Breast epithelium (tissue), 4 donors: ENCODE measurements around the gene AKR7A3. TPM values are rescaled to one million over a fixed set of nuclear protein-coding genes. Genes with fewer than 3 reads are reported as not detected.
A peak's percentile ranks its signal among the peaks of the same experiment; 100 is the strongest.
"Not testable (repeated sequence)": the region's sequence is repeated elsewhere in the genome, so short reads cannot be mapped to it uniquely, and the experiment has no call there.

Source experiments
- DNase-seq, 2 donors: peaks; one replicate each; pipeline ENCODE4 v3.0.0-alpha.2; 2019; ENCODE audit warnings: low spot score in 2 of 2
- H3K27ac ChIP-seq, 2 donors: fragments of 200-600 bp; sonication (generic) in 1 of 2; one replicate each; pipeline ENCODE4 v1.5.1; 2016 to 2019; ENCODE audit warnings: mild to moderate bottlenecking in 1 of 2
- H3K27me3 ChIP-seq, 2 donors: fragments of 200-600 bp; sonication (generic) in 1 of 2; one replicate each; pipeline versions ENCODE4 v1.5.1 to v1.6.0; 2017 to 2019; ENCODE audit warnings: control low read depth in 1 of 2, mild to moderate bottlenecking in 1 of 2
- H3K36me3 ChIP-seq: fragments of 200-600 bp; one replicate; pipeline ENCODE4 v1.5.1; 2019
- H3K4me1 ChIP-seq, 2 donors: fragments of 200-600 bp; sonication (generic); one replicate each; pipeline ENCODE4 v1.5.1; 2016 to 2019; ENCODE audit warnings: control low read depth in 1 of 2
- H3K4me3 ChIP-seq, 3 donors: fragments of 200-600 bp; sonication (generic); 1 replicate in 2 of 3; 2 replicates in 1 of 3; pipeline ENCODE4 v1.5.1; 2016 to 2019; ENCODE audit warnings: mild to moderate bottlenecking in 3 of 3, moderate library complexity in 2 of 3
- H3K9me3 ChIP-seq, 2 donors: fragments of 200-600 bp; sonication (generic) in 1 of 2; one replicate each; pipeline ENCODE4 v1.5.1; 2016 to 2019; ENCODE audit warnings: control low read depth in 1 of 2
- CTCF ChIP-seq, 3 donors: fragments of 450-650 bp; IDR thresholded peaks; one replicate each; pipeline ENCODE4 v1.5.1; 2016 to 2017; ENCODE audit warnings: antibody characterized with exemption in 3 of 3, mild to moderate bottlenecking in 3 of 3, moderate library complexity in 3 of 3
- POLR2A ChIP-seq: fragments of 450-650 bp; IDR thresholded peaks from one replicate; pipeline ENCODE4 v1.6.1; 2016; ENCODE audit warnings: antibody characterized with exemption, mild to moderate bottlenecking, moderate library complexity
- POLR2AphosphoS5 ChIP-seq, 3 donors: sonication (generic); formaldehyde crosslinking; IDR thresholded peaks; one replicate each; pipeline ENCODE4 v1.6.1; 2017; ENCODE audit warnings: antibody characterized with exemption in 3 of 3
- intact Hi-C: fragments of 100-400 bp; cut with DNase I; formaldehyde crosslinking; loops from one replicate; pipeline ENCODE4 v1.15.1; 2023; ENCODE audit warnings: low total_unique reads
- total RNA-seq, 3 donors: library from RNA; depleted of rRNA; stranded (reverse); fragments of >200 nt; gene quantifications; one replicate each; pipeline ENCODE4 v1.1.0, GENCODE V29; 2016

Gene AKR7A3
- total RNA-seq, 3 donors from 2014 or later: 1.4 to 7.9 (median 5.1) TPM

GRCh38 chr1:19287436-19288185 lies 959 bp downstream of the AKR7A3 start:
- peak overlapping the region in 2 of 3 donors; percentile 54 to 61 for H3K4me3 ChIP-seq
- H3K27ac ChIP-seq: no peak overlapping the region
- no peaks in the 10 kb centered on the region for H3K4me1 ChIP-seq
- H3K36me3 ChIP-seq: no peaks in the 10 kb centered on the region
- intact Hi-C loops: loop anchor here (5.0 kb wide), 1 partner anchor 440 kb away; no protein-coding TSS in a partner anchor
- TF ChIP-seq CTCF (IDR thresholded peaks at IDR 0.05): no peak
- no peak for TF ChIP-seq POLR2A
- TF ChIP-seq POLR2AphosphoS5 (IDR thresholded peaks at IDR 0.05): no peak
- no peaks in the 10 kb centered on the region for H3K27me3 ChIP-seq
- H3K9me3 ChIP-seq: no peaks in the 10 kb centered on the region
- DNase-seq: no peak

GRCh38 chr1:19285807-19286206 lies 2.8 kb downstream of the AKR7A3 start:
- intact Hi-C loops: loop anchor here (5.0 kb wide), 1 partner anchor 441 kb away; no protein-coding TSS in a partner anchor
- H3K4me3 ChIP-seq, H3K27me3 ChIP-seq, H3K9me3 ChIP-seq, DNase-seq, H3K36me3 ChIP-seq, H3K27ac ChIP-seq, H3K4me1 ChIP-seq: not testable (repeated sequence)

- not testable (repeated sequence) for H3K9me3 ChIP-seq, H3K27me3 ChIP-seq
These were observed 3.2 kb downstream of the AKR7A3 start for GRCh38 chr1:19285366-19285765.

GRCh38 chr1:19284881-19285280 lies 3.7 kb downstream of the AKR7A3 start:
- Histone ChIP-seq H3K27ac (no peak overlapping the region), H3K36me3 (no peaks in the 10 kb centered on the region), H3K4me3 (no peak overlapping the region), H3K4me1 (no peaks in the 10 kb centered on the region), H3K9me3 (no peaks in the 10 kb centered on the region), H3K27me3 (no peaks in the 10 kb centered on the region)
- TF ChIP-seq POLR2AphosphoS5 (IDR thresholded peaks at IDR 0.05): no peak
- TF ChIP-seq POLR2A: no peak
- no peak for TF ChIP-seq CTCF (IDR thresholded peaks at IDR 0.05)
- intact Hi-C loops: loop anchor here (5.0 kb wide), 1 partner anchor 442 kb away; no protein-coding TSS in a partner anchor
- no peak for DNase-seq

More at GRCh38 chr1:19285366-19285765, 3.2 kb downstream of the AKR7A3 start:
- intact Hi-C loops: loop anchor here (5.0 kb wide), 1 partner anchor 442 kb away; no protein-coding TSS in a partner anchor
- H3K4me3 ChIP-seq, H3K27ac ChIP-seq, H3K36me3 ChIP-seq, DNase-seq, H3K4me1 ChIP-seq: not testable (repeated sequence)

- TF ChIP-seq CTCF (IDR thresholded peaks at IDR 0.05): no peak
- Histone ChIP-seq H3K27me3 (no peaks in the 10 kb centered on the region), H3K9me3 (no peaks in the 10 kb centered on the region), H3K4me3 (no peak overlapping the region), H3K36me3 (no peaks in the 10 kb centered on the region), H3K27ac (no peak overlapping the region), H3K4me1 (no peaks in the 10 kb centered on the region)
- intact Hi-C loops: no loop called here
- DNase-seq: no peak
These were observed 4.7 kb downstream of the AKR7A3 start for GRCh38 chr1:19283891-19284290.

- no peak for TF ChIP-seq POLR2A
- no peak for TF ChIP-seq CTCF (IDR thresholded peaks at IDR 0.05)
- TF ChIP-seq POLR2AphosphoS5 (IDR thresholded peaks at IDR 0.05): no peak
- no peaks in the 10 kb centered on the region for H3K4me1 ChIP-seq
- no peaks in the 10 kb centered on the region for H3K36me3 ChIP-seq
- H3K27me3 ChIP-seq: no peaks in the 10 kb centered on the region
- DNase-seq: no peak
- intact Hi-C loops: no loop called here
- H3K4me3 ChIP-seq: no peak overlapping the region
- no peak overlapping the region for H3K27ac ChIP-seq
- no peaks in the 10 kb centered on the region for H3K9me3 ChIP-seq
These were observed 13.9 kb downstream of the AKR7A3 start for GRCh38 chr1:19274636-19275035.

- intact Hi-C loops, DNase-seq, H3K36me3 ChIP-seq, H3K4me1 ChIP-seq, H3K27me3 ChIP-seq, H3K27ac ChIP-seq, H3K9me3 ChIP-seq: not testable (repeated sequence)
- H3K4me3 ChIP-seq: peak overlapping the region; percentile 3 to 31 (median 25)
These were observed 14.6 kb downstream of the AKR7A3 start for GRCh38 chr1:19273844-19274531.
